Osteocyte (in vitro differentiated cells): ENCODE results near the gene PCDHGA2. TPM values are rescaled to one million over a fixed set of nuclear protein-coding genes. Genes with fewer than 3 reads are reported as not detected.
A peak's percentile ranks its signal among the peaks of the same experiment; 100 is the strongest.
"Not testable (repeated sequence)": the region's sequence is repeated elsewhere in the genome, so short reads cannot be mapped to it uniquely, and the experiment has no call there.

ENCODE experiments used
- DNase-seq: peaks from one replicate; pipeline ENCODE4 v3.0.0; 2021; ENCODE audit warnings: mixed read lengths; ENCODE audit not compliant: unreplicated experiment; ENCODE audit errors: extremely low spot score
- H3K27ac Mint-ChIP-seq: one replicate; pipeline ENCODE4 v1.8.0; 2021; ENCODE audit warnings: mild to moderate bottlenecking, mixed read lengths; ENCODE audit not compliant: unreplicated experiment
- H3K27me3 Mint-ChIP-seq: one replicate; pipeline ENCODE4 v1.8.0; 2021; ENCODE audit warnings: mixed read lengths; ENCODE audit not compliant: unreplicated experiment
- H3K36me3 Mint-ChIP-seq: one replicate; pipeline ENCODE4 v1.8.0; 2021; ENCODE audit warnings: mixed read lengths; ENCODE audit not compliant: unreplicated experiment
- H3K4me1 Mint-ChIP-seq: one replicate; pipeline ENCODE4 v1.8.0; 2021; ENCODE audit warnings: mixed read lengths; ENCODE audit not compliant: unreplicated experiment
- H3K4me3 Mint-ChIP-seq: one replicate; pipeline ENCODE4 v1.8.0; 2021; ENCODE audit warnings: mild to moderate bottlenecking, moderate library complexity, mixed read lengths; ENCODE audit not compliant: unreplicated experiment
- H3K9me3 Mint-ChIP-seq: one replicate; pipeline ENCODE4 v1.8.0; 2021; ENCODE audit warnings: mixed read lengths; ENCODE audit not compliant: unreplicated experiment
- total RNA-seq: library from RNA; stranded (reverse); gene quantifications from 2 replicates; pipeline ENCODE4 v1.2.1, GENCODE V29; 2021
- TF ChIP-seq, protein P1 (sequence below): fragments of 200-600 bp; sonication (generic); IDR thresholded peaks from 2 replicates; pipeline ENCODE4 v1.5.0; 2021; ENCODE audit warnings: antibody characterized with exemption, mild to moderate bottlenecking, moderate library complexity

Gene PCDHGA2
- total RNA-seq, 1 donor from 2014 or later = not detected

DNA sequence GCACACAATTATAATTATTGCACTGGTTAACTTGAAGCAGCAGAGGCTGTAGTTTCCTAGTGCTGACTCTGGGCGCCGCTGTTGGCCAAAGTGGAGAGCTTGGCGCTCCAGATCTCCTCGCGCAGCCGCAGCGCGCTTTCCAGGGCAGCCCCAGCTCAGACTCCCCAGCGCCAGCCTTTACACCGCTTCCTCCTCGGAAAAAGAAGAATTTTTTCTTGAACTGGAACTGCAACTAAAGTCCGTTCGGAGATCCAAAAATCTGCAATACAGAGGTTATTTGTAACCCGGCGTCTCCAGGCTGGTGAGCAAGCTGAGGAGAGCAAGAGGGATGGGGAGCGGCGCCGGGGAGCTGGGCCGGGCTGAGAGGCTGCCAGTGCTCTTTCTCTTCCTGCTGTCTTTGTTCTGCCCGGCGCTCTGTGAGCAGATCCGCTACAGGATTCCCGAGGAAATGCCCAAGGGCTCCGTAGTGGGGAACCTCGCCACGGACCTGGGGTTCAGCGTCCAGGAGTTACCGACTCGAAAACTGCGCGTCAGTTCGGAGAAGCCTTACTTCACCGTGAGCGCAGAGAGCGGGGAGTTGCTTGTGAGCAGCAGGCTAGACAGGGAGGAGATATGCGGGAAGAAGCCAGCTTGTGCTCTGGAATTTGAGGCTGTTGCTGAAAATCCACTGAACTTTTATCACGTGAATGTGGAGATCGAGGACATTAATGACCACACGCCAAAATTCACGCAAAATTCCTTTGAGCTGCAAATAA, 49.2 kb downstream of the PCDHGA2 start, which contains the start of gene PCDHGB4:
PCDHGB4 (plus strand) TSS at position 142 of the 755 bp plus-strand sequence; CDS start at position 329, 187 bp downstream.
- peak within 1 kb of the TSS; percentile 23 for H3K27ac Mint-ChIP-seq
- not testable (repeated sequence) for DNase-seq, H3K27me3 Mint-ChIP-seq, H3K36me3 Mint-ChIP-seq, H3K4me1 Mint-ChIP-seq
- peaks cover 34% of the 10 kb centered on the region for H3K9me3 Mint-ChIP-seq
- peak within 1 kb of the TSS; percentile 64 for H3K4me3 Mint-ChIP-seq
- TF ChIP-seq, protein P1, sequence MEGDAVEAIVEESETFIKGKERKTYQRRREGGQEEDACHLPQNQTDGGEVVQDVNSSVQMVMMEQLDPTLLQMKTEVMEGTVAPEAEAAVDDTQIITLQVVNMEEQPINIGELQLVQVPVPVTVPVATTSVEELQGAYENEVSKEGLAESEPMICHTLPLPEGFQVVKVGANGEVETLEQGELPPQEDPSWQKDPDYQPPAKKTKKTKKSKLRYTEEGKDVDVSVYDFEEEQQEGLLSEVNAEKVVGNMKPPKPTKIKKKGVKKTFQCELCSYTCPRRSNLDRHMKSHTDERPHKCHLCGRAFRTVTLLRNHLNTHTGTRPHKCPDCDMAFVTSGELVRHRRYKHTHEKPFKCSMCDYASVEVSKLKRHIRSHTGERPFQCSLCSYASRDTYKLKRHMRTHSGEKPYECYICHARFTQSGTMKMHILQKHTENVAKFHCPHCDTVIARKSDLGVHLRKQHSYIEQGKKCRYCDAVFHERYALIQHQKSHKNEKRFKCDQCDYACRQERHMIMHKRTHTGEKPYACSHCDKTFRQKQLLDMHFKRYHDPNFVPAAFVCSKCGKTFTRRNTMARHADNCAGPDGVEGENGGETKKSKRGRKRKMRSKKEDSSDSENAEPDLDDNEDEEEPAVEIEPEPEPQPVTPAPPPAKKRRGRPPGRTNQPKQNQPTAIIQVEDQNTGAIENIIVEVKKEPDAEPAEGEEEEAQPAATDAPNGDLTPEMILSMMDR = peak; percentile 46

DNA sequence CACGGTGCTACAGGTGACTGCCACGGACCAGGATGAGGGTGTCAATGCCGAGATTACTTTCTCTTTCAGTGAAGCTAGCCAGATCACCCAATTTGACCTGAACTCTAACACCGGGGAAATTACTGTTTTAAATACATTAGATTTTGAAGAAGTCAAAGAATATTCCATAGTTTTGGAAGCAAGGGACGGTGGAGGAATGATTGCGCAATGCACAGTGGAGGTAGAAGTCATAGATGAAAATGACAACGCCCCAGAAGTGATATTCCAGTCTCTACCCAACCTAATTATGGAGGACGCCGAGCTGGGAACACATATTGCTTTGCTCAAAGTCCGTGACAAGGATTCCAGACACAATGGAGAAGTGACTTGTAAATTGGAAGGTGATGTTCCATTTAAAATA, 50.1 kb downstream of the PCDHGA2 start:
- Mint-ChIP-seq H3K4me1 (no peaks in the 10 kb centered on the region), H3K4me3 (no peak overlapping the region), H3K27me3 (no peaks in the 10 kb centered on the region), H3K27ac (no peak overlapping the region), H3K36me3 (peaks cover 6% of the 10 kb centered on the region), H3K9me3 (peaks cover 37% of the 10 kb centered on the region)
- no peak for DNase-seq
- TF ChIP-seq, protein P1 = no peak

- H3K36me3 Mint-ChIP-seq = peaks cover 9% of the 10 kb centered on the region
Measured at GRCh38 chr5:141389153-141390042, 50.8 kb downstream of the PCDHGA2 start.

DNA sequence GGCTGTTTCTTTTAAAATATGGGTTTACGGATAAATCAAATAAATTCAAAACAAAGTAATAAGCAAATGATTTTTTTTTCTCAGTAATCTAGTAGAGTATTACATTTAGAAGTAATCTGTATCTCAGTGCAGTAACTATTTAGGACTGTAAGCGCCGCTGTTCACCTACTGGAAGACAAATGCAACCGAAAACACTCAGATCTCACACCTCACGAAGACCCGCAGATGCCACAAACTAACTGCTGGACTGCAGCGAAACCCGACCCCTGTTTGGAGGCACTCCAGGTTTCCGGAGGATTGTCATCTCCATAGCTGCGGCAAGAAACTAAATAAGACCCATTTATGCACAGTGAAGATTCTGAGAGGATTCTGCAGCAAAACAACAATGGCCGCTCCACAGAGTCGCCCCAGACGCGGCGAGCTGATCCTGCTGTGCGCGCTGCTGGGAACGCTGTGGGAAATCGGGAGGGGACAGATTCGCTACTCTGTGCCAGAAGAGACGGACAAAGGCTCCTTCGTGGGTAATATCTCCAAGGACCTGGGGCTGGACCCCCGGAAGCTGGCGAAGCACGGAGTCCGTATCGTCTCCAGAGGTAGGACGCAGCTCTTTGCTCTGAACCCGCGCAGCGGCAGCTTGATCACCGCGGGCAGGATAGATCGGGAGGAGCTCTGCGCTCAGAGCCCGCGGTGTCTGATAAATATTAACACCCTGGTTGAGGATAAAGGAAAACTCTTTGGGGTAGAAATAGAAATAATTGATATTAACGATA, 54.1 kb downstream of the PCDHGA2 start, which contains the start of gene PCDHGA8:
PCDHGA8 (plus strand) TSS at position 205 of the 770 bp plus-strand sequence; CDS start at position 386, 181 bp downstream.
- no peak for DNase-seq

More at GRCh38 chr5:141389153-141390042, 50.8 kb downstream of the PCDHGA2 start:
- Mint-ChIP-seq H3K9me3 (peaks cover 41% of the 10 kb centered on the region), H3K4me1 (no peaks in the 10 kb centered on the region), H3K4me3 (no peak overlapping the region), H3K27ac (no peak overlapping the region), H3K27me3 (no peaks in the 10 kb centered on the region)
- DNase-seq = no peak
- TF ChIP-seq, protein P1 = no peak

More for the DNA sequence above, 54.1 kb downstream of the PCDHGA2 start, which contains the start of gene PCDHGA8:
- peaks cover 30% of the 10 kb centered on the region for H3K9me3 Mint-ChIP-seq
- no peaks in the 10 kb centered on the region for H3K4me1 Mint-ChIP-seq
- no peaks in the 10 kb centered on the region for H3K27me3 Mint-ChIP-seq
- no peak within 1 kb of the TSS for H3K4me3 Mint-ChIP-seq
- peaks cover 9% of the 10 kb centered on the region for H3K36me3 Mint-ChIP-seq
- H3K27ac Mint-ChIP-seq = no peak within 1 kb of the TSS
- TF ChIP-seq, protein P1 = no peak

Other genes with a start within 250 kb of the PCDHGA2 start
- gene PCDHB2, start 244.1 kb upstream of the PCDHGA2 start, total RNA-seq = 91.5 and 92.7 TPM in 2 replicates
- gene PCDHB3, start 238.3 kb upstream of the PCDHGA2 start, total RNA-seq = 8.8 and 11.1 TPM in 2 replicates
- gene PCDHB4, start 216.9 kb upstream of the PCDHGA2 start, total RNA-seq = 2.9 and 4.1 TPM in 2 replicates
- 6.4 and 7.5 TPM in 2 replicates for gene PCDHB5, start 203.6 kb upstream of the PCDHGA2 start, total RNA-seq
- gene PCDHB6, start 188.7 kb upstream of the PCDHGA2 start, total RNA-seq = 1.4 and 1.6 TPM in 2 replicates
- gene PCDHB7, start 166.1 kb upstream of the PCDHGA2 start, total RNA-seq = 1.1 and 1.2 TPM in 2 replicates
- gene PCDHB8, start 161.0 kb upstream of the PCDHGA2 start, total RNA-seq = 0.81 and 1.1 TPM in 2 replicates
- gene PCDHB16, start 156.4 kb upstream of the PCDHGA2 start, total RNA-seq = 9.0 and 10.8 TPM in 2 replicates
- gene PCDHB9, start 151.6 kb upstream of the PCDHGA2 start, total RNA-seq = 3.4 and 4.3 TPM in 2 replicates
- 7.8 and 8.2 TPM in 2 replicates for gene PCDHB10, start 146.4 kb upstream of the PCDHGA2 start, total RNA-seq
- gene PCDHB11, start 139.1 kb upstream of the PCDHGA2 start, total RNA-seq = 1.9 and 2.4 TPM in 2 replicates
- 1.9 and 2.2 TPM in 2 replicates for gene PCDHB12, start 130.0 kb upstream of the PCDHGA2 start, total RNA-seq
- gene PCDHB13, start 124.8 kb upstream of the PCDHGA2 start, total RNA-seq = 2.2 and 2.4 TPM in 2 replicates
- gene PCDHB14, start 115.4 kb upstream of the PCDHGA2 start, total RNA-seq = 8.8 and 9.0 TPM in 2 replicates
- 4.3 and 4.4 TPM in 2 replicates for gene PCDHB15, start 93.4 kb upstream of the PCDHGA2 start, total RNA-seq
- gene SLC25A2, start 34.7 kb upstream of the PCDHGA2 start, total RNA-seq = 0.50 and 0.81 TPM in 2 replicates
- 78.7 and 83.8 TPM in 2 replicates for gene TAF7, start 18.0 kb upstream of the PCDHGA2 start, total RNA-seq
- gene PCDHGA1, start 8.2 kb upstream of the PCDHGA2 start, total RNA-seq = 0.13 TPM in 1 of 2 replicates, not detected in the other
- gene PCDHGA3, start 5.1 kb downstream of the PCDHGA2 start, total RNA-seq = not detected in 2 replicates
- gene PCDHGB1, start 11.3 kb downstream of the PCDHGA2 start, total RNA-seq = 1.4 and 1.8 TPM in 2 replicates
- gene PCDHGA4, start 16.3 kb downstream of the PCDHGA2 start, total RNA-seq = 0.27 and 0.47 TPM in 2 replicates
- gene PCDHGB2, start 21.2 kb downstream of the PCDHGA2 start, total RNA-seq = 0.50 and 0.59 TPM in 2 replicates
- 0.13 and 0.16 TPM in 2 replicates for gene PCDHGA5, start 25.4 kb downstream of the PCDHGA2 start, total RNA-seq
- gene PCDHGB3, start 31.5 kb downstream of the PCDHGA2 start, total RNA-seq = 0.19 and 0.29 TPM in 2 replicates
- gene PCDHGA6, start 35.1 kb downstream of the PCDHGA2 start, total RNA-seq = 0.18 and 0.21 TPM in 2 replicates
- gene PCDHGA7, start 44.0 kb downstream of the PCDHGA2 start, total RNA-seq = 0.11 TPM in 1 of 2 replicates, not detected in the other
- 10.8 and 11.9 TPM in 2 replicates for gene PCDHGB4, start 48.9 kb downstream of the PCDHGA2 start, total RNA-seq
- 0.34 and 0.51 TPM in 2 replicates for gene PCDHGA8, start 53.9 kb downstream of the PCDHGA2 start, total RNA-seq
- 0.97 and 1.3 TPM in 2 replicates for gene PCDHGB5, start 59.2 kb downstream of the PCDHGA2 start, total RNA-seq
- 1.6 and 1.9 TPM in 2 replicates for gene PCDHGA9, start 64.0 kb downstream of the PCDHGA2 start, total RNA-seq
- gene PCDHGB6, start 69.3 kb downstream of the PCDHGA2 start, total RNA-seq = 70.2 and 71.5 TPM in 2 replicates
- 22.4 and 24.0 TPM in 2 replicates for gene PCDHGA10, start 74.2 kb downstream of the PCDHGA2 start, total RNA-seq
- gene PCDHGB7, start 78.9 kb downstream of the PCDHGA2 start, total RNA-seq = 6.2 and 8.8 TPM in 2 replicates
- 1.9 and 2.2 TPM in 2 replicates for gene PCDHGA11, start 82.3 kb downstream of the PCDHGA2 start, total RNA-seq
- gene PCDHGA12, start 91.7 kb downstream of the PCDHGA2 start, total RNA-seq = 2.0 and 2.1 TPM in 2 replicates
- gene PCDHGC3, start 137.2 kb downstream of the PCDHGA2 start, total RNA-seq = 92.4 and 99.9 TPM in 2 replicates
- 2.8 and 3.7 TPM in 2 replicates for gene PCDHGC4, start 146.3 kb downstream of the PCDHGA2 start, total RNA-seq
- gene PCDHGC5, start 150.3 kb downstream of the PCDHGA2 start, total RNA-seq = 1.4 and 1.9 TPM in 2 replicates